HG02970 (cell line): ENCODE results near the gene IL18RAP.

Experiments used
- ATAC-seq: cut with Tn5 transposase; IDR thresholded peaks from one replicate; pipeline ENCODE4 v1.9.1; 2021; ENCODE audit warnings: mild to moderate bottlenecking, moderate library complexity, moderate number of reproducible peaks; ENCODE audit not compliant: unreplicated experiment, low FRiP score

Gene IL18RAP, protein sequence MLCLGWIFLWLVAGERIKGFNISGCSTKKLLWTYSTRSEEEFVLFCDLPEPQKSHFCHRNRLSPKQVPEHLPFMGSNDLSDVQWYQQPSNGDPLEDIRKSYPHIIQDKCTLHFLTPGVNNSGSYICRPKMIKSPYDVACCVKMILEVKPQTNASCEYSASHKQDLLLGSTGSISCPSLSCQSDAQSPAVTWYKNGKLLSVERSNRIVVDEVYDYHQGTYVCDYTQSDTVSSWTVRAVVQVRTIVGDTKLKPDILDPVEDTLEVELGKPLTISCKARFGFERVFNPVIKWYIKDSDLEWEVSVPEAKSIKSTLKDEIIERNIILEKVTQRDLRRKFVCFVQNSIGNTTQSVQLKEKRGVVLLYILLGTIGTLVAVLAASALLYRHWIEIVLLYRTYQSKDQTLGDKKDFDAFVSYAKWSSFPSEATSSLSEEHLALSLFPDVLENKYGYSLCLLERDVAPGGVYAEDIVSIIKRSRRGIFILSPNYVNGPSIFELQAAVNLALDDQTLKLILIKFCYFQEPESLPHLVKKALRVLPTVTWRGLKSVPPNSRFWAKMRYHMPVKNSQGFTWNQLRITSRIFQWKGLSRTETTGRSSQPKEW

DNA sequence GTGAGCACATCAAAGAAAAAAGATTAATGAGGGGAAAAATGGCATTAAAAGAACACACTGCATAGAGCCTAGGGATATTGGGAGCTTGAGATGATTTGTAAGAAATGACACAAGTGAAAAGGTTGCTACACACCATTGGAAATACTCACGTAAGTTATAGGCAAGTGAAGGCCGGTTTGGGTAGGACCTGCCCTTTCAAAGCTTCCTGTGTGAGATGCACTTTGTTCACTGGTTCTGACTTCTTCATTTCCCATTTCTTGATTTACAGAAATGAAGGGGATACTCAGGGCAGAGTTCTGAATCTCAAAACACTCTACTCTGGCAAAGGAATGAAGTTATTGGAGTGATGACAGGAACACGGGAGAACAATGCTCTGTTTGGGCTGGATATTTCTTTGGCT is at the start of gene IL18RAP:
Gene IL18RAP, plus strand, starts transcription at position 251 of the 400 bp plus-strand sequence. Its CDS starts 118 bp downstream, at position 369.
- ATAC-seq, result no peak

DNA sequence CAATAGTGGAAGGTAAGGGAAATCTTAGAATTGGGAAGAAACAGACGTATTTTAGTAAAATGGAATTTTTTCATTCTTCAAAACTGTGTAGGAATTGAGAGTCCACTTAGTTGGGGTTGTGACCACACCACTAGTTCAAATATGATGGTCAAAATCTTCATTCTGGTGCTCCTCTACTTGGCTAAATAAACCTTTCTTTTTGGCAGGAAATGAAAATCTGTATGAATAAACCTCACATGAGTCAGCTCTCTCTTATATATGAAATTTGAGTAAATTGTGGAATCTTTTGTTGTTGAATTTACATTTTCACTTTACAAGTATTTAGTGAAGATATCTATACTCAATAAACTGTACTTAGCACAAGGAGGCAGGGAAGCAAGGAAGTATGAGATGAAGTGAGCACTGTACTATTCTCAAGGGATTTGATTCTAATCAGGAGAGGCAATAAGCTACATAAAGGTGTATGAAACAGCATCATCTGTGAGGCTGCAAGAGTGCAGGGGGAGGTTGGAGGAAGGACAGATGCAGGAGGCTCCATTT is 46.8 kb upstream of the IL18RAP start:
- no peak for ATAC-seq

DNA sequence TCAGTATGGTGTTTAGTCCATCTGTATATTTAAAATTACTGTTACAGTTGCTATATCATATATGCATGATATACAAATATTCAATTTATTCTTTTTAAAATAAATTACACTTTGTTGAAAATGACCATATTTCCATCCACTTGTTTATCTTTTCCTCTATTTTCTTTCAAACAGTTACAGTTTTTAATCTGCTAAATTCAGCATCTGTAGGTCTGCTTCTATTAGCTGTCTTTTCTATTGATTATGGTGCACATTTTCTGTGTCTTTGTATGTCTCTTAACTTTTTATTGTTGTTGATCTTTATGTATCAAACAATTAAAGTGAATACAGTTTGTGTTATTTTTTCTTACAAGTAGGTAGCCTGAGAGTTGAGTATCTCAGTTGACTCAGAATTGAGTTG is 39.2 kb upstream of the IL18RAP start:
- ATAC-seq, result no peak

DNA sequence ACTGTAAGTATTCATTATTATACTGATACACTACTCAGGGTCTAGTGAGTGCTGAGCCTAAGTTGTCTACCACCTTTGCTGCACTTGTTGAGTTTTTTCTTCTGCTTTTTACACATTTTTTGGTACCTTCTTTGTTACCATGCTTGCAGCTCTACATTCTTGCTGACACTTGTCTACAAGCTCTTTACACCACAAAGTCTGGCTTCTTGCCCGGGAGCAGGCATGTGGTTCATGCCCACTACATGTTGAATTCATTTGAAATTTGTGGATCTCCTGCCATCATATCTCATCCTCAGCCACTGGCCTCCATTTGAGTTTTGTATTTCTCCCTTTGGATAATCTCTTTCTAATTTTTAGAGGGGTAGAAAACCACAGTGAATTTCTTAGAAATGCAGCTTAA is 37.4 kb upstream of the IL18RAP start:
- no peak for ATAC-seq

DNA sequence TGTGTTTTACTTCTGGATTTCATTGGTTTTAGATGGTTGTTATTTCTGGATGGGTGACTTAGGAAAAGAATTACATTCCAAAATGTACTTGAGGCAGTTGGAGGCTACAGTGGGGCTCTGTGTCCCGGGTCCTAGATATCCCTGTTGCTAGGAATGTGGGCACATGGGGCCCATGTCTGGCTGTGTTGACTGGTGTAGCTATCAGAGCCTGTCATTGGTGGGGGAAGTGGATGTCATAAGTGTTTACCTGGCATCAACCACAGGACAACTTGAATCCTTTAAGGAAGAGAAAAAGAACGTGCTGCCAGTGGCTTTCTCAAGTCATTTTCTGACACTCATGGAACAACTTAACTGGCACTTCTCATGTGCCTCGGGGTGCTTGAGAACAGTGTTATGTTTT is 37.0 kb upstream of the IL18RAP start:
- ATAC-seq, result no peak

DNA sequence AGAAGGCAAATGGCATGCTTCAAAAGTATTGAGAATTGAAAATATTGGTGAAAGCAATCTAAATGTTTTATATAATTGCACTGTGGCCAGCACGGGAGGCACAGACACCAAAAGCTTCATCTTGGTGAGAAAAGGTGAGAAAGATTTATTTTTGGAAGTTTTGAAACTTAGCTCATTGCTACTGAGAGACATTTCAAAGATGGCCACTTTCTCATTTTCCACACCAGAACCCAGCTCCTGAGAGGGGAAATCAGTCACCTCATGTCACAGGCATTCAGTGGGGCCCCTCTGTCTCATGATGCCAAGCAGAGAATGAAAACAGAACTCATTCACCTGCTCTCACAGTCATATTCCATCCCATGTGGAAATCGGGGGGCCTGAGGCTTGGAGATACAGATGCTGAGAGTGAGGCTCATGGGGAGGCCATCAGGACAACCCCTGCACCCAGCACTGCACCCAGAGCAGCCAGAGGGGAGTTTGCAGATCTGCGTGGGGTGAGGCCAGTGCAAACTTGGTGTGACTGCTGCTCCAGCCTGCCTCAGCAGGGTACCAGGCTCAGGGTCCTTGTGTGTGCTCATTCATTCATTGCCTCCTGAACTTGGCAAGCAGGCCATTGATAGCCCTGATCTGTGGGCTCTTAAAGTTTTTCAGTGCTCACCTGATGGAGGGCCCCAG is 36.0 kb upstream of the IL18RAP start:
- ATAC-seq, result no peak

DNA sequence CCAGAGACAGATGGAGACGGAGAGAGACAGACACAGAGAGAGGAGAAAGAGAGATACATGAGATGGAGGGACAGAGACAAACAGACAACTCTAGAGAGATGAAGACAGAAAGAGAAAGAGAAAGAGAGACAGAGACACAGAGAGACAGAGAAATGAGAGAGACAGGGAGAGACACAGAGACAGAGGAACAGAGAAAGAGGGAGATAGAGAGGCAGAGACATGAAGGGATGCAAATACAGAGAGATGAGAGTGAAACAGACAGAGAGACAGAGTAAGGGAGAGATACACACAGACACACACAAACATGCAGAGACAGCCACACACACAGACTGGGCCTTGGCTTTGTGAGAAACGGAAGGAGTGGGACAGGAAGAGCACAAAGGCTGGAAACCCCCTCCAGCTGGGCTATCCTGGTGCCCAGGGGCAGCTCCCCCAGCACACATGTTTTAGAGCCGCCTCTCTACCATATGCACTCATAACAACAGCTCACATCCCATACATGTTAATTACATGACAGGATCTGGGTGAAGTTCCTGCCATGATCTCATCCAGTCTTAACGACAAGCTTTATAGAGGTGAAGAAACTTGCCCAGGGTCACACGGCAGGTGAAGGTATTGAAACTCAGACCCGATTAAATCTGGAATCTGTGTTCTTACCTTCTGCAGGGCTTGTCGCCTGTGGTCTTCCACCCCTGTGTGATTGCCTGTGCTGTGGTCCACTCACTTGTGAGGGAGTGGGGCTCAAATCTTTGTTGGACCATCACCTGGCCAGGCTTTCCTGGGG is 35.0 kb upstream of the IL18RAP start:
- no peak for ATAC-seq

DNA sequence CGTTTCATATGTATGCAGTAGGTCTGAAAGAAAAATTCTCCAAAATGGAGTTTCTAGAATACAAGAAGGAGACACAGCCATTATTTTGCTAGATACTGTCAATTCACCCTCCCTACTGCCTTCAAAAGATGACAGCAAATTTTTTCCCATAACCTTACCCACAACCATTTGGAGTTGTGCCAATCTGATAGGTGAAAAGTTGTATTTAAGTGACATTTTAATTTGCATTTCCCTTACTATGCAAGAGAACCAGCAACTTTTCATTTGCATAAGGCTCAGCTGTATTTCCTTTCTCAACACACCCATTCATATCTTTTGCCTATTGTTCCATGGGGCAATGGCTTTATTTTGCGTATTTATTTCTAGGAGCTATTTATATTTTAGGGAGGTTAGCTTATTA is 31.4 kb upstream of the IL18RAP start:
- no peak for ATAC-seq

DNA sequence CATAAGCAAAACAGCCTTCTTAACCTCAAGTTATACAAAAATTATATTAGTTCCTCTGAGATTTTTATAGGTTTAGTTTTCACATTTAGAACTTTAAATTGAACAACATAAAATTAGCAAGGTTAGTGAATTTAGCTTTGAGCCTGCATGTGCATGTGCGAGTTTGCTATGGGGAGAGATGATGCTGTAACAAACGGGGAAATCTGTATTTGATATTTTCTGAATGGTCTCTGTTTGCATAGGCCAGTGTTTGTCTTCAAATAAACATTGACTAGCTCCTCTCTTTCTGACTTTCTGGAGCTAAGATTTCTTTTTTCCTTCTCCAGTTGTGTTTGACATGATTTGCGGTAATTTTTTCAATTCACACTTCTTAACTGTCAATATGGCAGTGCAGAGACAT is 30.9 kb upstream of the IL18RAP start:
- no peak for ATAC-seq

DNA sequence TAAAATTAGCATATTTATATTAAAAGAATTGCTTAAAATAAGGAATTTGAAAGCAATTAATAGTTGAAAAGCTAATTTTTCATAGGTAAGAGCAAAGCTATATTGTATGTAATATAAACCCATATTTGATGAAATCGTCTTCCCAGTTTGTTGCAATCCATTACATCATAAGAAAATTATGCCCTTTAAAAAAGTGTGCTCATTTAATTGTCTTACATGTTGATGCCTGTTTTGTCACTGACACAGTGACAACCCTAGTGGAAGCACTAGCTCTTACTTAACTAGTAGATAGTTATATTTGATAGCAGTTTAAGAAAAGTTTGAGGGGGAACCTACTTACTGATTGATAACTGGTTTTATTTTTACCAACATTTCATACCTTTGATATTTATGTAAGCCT is 30.0 kb upstream of the IL18RAP start:
- ATAC-seq, result no peak

DNA sequence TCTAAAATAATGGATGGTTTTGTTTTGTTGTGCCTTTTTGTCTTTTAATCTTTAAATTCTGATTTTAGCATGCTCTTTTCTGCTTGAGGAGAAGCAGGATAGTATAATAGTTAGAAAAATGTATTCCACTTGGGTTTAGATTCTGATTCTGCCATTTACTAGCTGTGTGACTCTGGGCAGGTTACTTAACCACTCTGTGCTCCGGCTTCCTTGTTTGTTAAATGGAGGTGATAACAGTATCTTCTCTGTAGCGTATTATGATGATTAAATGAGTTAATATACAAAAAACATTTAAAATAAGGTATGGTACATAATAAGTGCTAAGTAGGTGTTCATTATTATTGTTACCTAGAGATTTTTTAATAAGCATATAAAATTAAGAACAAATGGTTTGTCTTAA is 26.9 kb upstream of the IL18RAP start:
- ATAC-seq, result no peak

DNA sequence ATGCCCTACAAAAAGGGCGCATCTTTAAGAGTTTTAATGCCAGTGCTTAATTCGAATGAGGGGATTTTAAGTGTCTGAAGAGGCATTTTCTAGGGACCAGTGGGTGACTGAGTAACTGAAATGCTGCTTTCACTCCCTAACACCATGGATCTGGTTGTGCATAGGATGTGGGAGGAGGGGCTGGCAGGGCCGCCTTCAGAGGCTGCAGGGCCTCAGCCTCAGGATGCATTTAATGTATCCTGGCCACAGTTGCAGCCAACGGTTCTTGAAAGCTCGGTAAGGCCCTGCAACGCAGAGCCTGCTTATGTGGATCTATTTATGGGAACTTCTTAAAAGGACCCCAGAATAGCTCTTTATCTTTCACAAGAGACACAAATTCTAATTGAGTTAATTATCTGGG is 25.8 kb upstream of the IL18RAP start:
- ATAC-seq, result no peak

DNA sequence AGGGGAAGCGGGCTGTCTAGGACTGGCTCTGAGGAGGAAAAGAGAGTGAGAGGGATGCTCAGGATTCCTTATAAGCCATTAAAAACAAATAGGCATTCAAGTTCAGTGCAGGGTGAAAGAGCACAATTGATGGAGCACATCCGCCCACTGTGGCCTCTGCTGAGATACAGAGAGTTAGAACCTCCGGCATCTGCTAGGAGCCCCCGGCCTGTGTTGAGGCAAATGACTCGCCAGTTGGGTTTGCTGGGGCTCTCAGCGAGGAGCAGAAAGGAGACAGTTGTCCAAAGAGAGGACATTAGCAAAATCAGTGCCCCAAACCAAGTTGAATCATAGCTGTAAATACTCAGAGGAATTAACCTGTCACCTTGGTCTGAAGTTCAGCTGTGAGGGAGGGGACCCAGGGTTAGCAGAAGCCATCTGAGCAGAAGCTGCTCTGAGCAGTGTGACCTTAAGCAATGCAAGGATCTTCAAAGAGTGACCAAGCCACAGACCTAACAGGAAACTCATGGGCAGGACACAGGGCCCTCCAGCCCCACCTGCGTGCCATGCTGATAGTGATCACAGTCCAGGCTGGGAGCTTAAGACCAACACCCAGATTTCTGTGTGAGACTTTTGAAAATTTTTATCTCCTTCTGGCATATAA is 23.3 kb upstream of the IL18RAP start:
- no peak for ATAC-seq

DNA sequence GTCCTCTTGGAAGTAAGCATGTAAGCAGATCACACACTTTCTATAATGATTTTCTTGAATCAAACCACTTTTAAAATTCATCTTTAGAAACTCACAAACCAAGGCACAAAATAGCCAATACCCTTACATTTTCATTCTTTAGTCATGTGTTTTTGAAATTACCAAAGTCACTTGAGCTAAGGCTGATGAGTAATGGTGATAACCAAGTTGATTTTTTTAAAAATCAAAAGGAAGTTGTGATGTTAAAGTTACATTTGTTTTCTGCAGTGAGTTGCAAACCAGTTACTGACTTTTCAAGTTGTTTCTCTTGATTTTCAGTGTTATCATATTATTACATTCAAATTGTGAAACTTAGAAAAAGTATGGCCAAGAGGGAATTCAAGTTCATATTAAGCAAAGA is 21.5 kb upstream of the IL18RAP start:
- ATAC-seq, result no peak

DNA sequence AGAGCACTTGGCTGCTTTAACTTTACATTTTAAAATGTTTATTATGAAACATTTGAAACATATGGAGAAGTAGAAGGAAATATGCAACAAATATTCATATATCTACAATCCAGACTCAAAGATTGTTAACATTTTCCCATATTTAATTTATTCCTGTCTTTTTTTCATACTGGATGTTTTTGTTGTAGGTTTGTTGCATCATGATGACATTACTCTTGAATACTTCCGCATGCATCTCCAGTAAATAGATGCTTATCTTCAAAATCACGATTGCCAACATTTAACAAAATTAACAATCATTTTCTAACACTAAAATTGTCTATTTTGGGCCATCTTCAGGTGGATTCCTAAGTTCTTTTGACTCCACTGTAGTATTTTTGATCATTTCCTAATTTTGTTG is 21.1 kb upstream of the IL18RAP start:
- no peak for ATAC-seq

DNA sequence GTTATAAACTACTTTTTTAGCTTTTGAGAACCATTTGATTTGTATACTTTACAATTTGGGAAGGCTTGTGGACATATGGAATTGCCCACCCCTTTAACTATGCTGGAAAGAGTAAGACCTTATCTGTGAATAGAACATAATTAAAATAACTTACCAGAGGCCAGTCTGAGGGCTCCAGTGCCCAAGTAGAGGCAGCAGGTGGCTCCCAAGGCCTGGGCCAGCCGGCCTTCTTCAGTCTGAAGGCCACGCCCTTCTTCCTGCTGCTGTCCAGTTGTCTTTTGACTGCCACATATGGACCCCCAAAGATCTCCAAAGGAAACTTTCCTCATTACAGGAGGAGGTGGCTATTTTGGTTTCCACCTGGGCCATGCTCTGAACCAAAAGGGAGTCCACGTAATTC is 12.0 kb upstream of the IL18RAP start:
- ATAC-seq, result no peak

DNA sequence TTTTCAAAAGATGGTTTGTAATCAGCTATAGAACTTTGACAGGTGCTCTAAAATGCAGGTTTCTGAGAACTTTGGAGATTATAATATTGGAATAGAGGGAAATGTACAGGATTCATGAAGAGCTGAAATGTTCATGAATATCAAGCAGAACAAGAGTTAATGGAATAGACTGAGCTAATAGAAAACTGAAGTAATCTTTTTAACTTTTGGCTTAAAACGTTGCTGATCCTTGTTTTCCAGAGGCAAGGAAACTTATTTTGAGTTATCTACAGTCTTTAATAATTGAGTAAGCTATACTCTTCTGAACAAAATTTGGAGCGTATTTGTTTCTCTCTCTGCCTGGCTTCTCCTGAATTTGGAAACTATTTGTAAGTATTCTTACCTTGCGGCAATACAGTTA is 10.8 kb upstream of the IL18RAP start:
- no peak for ATAC-seq

DNA sequence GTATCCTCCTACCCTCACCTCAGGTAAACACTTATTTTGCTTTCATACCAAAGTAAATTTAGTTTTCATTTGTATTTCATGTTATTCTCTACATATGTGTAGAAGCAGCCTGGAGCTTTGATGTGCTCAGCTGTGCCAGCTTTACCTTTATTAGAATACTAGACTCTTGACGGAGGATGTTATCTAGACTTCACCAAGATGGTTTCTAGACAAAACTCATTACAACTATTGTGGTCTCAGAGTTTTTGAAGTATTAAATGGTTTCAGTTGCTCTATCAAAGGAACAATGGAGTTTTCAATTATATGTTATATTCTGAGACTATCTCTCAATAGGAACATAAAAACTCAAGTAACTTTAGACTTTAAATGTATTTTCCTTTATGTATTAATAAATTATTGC is 5.0 kb upstream of the IL18RAP start:
- ATAC-seq, result no peak

DNA sequence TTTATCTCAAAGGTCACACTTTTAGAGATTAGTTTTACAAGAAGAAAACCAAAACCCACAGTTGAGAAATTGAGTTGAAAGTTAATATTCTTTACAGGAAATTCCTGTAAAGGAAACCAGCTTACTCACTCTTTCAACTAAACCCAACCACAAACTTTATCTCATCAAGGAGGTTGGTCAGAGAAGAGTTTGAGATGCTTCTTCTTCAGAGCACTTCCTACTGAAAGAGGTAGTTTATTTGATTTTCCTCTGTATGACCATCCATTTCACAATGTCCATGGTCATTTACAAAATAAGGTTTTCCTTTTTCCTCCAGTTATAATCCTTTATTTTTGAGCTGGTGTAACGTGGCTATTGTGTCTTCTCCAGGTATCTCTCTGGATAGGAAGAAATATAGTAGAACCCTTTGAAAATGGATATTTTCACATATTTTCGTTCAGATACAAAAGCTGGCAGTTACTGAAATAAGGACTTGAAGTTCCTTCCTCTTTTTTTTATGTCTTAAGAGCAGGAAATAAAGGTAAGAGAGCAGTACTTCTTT is 4.5 kb upstream of the IL18RAP start:
- no peak for ATAC-seq

DNA sequence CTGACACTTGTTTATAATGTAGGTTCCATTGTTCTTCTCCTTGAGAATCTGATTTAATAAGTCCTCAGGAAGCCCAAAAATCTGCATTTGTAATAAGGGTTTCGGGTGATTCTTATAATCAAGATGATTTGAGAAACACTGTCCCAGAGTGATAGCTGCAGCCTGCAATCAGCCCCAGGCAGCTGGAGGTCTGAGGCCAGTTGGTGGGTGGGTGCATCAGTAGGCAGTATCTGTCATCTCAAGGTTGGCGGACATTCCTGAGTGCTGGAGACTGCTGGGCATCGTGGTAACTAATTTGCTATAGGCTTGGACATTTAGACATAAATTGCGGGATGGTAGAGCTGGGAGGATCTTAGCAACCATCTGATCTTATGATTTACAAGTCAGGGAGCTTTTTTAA is 2.7 kb upstream of the IL18RAP start:
- ATAC-seq, result no peak
